Melanocyte of skin (primary cell): ENCODE measurements around the gene EHD4. TPM values are rescaled to one million over a fixed set of nuclear protein-coding genes. Genes with fewer than 3 reads are reported as not detected.

Source experiments
- small RNA-seq, 2 donors: library from RNA; depleted of rRNA; stranded (forward); fragments of <200 nt; gene quantifications; one replicate each; pipeline ENCODE3, GENCODE V24; 2012
- total RNA-seq, 2 donors: library from RNA; depleted of rRNA; stranded (reverse); fragments of >200 nt; gene quantifications; 2 replicates each; pipeline ENCODE4 v1.2.3, GENCODE V29; 2012

The EHD4 gene
- total RNA-seq: 10 to 100 TPM; 39.2 to 68.9 TPM

GRCh38 chr15:41972253-41973242 is at the start of gene EHD4:
Gene EHD4, minus strand, starts transcription at chr15:41972557. Its CDS starts 63 bp downstream, at chr15:41972494.

DNA sequence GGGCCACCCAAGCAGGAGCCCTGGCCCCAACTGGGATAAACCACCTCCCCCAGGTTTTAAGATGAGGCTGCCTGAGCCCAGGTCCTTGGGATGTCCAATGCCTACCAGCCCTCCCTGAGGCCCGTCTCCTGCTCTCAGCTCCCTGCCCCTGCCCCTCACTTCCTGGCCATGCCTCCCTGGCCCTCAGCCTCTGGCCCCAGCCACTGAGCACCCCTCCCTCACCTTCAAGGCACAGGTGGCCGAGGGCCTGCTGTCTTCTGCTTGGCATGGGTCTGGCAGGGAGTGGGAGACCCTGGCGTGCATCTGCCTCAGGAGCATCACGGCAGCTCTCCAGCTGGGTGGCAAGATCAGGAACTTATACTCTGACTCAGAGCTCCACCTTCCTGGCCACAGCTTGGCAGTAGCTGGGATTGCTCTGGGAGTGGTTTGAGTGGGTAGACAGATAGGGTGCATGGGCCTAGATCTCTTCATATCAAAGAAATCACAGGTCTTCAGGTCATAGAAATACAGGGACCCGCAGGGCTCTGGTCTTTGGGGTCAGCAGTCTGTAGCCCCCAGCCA is 48.4 kb upstream of the EHD4 start, which contains the start of gene PLA2G4E:
PLA2G4E (minus strand) TSS at position 330 of the 561 bp plus-strand sequence; CDS start at position 318, 12 bp downstream.

DNA sequence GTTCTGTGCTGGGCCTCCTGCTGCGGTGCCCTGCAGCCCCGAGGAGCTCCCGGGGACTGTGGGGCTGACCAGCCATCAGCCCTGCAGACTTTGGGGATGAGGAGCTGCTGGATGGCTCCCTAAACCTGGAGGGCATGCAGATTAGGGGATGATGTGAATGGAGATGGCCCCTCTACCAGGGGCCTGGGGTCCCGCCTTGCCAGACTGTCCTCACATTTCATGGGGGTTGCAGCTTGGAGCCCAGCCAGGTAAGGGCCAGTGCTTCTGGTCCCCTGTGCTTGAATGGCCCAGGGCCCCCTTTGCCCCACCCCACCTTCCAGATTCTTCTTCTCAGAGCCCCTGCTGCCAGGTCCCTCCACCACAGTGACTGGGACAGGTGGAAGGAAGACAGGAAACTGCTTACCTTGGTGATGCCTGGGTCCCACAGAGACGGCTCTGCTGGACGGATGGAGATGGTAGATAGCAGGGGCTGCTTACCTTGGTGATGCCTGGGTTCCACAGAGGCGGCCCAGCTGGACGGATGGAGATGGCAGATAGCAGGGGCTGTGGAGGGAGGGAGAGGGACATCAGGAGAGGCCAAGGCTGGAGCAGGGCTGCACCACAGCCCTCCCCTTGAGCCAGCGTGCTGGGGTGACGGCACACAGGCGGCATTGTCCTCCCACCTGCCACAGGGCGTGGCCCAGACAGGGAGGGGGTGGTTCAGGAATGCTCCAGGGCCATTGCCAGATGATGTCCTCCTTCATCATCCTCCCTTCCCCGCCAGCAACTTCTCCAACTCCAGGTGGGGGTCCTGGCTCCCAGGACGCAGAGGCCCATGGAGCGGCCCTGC is 78.7 kb downstream of the EHD4 start, which contains the start of gene SPTBN5:
SPTBN5 (minus strand) TSS at position 632 of the 829 bp plus-strand sequence; CDS start at position 76, 556 bp downstream.

Small RNAs within 50 kb of the gene (small RNA-seq; reads per million reads assigned to genes)
- gene MIR4310: 0 reads per million in 2 donors
- gene RNA5SP393: 0 reads per million in 2 donors

Other genes starting within 250 kb of the EHD4 start
- gene MAPKBP1, start 198.1 kb downstream of the EHD4 start, total RNA-seq: 10 to 100 TPM; 26.0 to 37.2 TPM
- gene JMJD7, start 144.5 kb downstream of the EHD4 start, total RNA-seq: 1 to 10 TPM; 1.7 to 2.4 TPM
- gene PLA2G4B, start 133.7 kb downstream of the EHD4 start, total RNA-seq: 1 to 10 TPM in 1 of 2 donors, under 1 TPM in 1; 0.33 to 1.0 TPM
- gene SPTBN5, start 78.5 kb downstream of the EHD4 start, total RNA-seq: 1 to 10 TPM; 3.0 to 3.8 TPM
- not detected for gene PLA2G4E, start 48.5 kb upstream of the EHD4 start, total RNA-seq
- not detected for gene PLA2G4D, start 122.0 kb upstream of the EHD4 start, total RNA-seq
- not detected for gene PLA2G4F, start 184.1 kb upstream of the EHD4 start, total RNA-seq
- 10 to 100 TPM; 51.6 to 53.7 TPM for gene VPS39, start 235.7 kb upstream of the EHD4 start, total RNA-seq